NCI-H1417 (cell line): Measurements from ENCODE around the gene SNCG.

Source experiments
- DNase-seq, 3 experiments: peaks; one replicate each; lab custom pipeline; 2025; lab: John Stamatoyannopoulos, UW

The SNCG gene

DNA sequence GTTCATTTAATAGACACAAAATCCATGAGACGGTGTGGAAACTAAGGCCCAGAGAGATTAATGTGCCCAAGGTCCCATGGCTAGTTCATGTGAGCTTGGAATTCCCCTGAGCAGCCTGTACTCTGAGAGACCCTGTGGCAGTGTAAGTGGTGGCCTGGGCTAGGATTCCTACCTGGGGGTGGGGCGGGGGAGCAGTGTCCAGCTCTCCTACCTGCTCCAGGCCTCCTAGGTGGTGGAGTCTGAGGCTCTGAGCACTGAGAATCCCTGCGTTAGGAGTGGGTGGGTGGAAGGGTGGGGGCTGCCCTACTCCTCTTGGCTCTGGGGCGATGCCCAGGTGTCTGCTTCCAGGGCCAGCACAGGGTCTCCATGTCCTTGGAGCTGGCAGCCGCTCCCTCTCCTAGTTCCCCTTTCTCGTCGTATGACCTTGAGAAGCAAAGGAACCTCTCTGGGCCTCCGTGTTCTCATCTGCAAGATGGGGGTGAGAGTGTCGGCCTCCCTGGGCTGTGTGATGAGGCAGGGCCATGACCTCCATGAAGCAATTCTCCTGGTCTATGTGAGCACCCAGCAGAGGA lies 2.5 kb downstream of the SNCG start:
- DNase-seq: no peak

DNA sequence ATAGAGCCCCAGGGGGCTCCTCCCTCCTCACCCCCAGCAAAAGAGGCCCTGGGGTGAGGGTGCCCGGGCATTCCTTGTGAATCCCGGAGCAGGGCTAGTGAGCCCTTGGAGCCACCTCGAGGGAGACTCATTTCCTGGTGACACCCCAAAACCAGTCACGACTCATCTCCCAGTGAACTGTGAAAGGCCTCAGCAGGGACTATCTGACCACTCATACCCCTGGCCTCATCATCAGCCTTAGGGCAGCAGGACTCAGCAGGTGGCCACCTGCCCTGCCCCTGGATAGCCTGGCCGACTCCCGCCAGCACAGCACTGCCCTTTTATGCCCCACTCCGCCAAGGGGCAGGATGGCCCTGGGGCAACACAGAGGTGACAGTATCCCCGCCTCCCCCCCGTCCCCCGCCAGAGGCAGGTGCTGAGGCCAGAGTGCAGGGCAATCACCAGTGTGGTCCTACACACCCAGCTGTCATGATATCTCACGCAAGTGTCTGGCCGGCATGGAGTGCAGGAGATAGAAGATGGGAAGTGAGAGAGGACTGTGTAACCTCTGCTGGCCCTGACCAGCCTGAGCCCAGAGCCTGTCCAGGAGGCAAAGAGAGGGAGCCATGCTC lies 3.2 kb downstream of the SNCG start:
- no peak for DNase-seq

DNA sequence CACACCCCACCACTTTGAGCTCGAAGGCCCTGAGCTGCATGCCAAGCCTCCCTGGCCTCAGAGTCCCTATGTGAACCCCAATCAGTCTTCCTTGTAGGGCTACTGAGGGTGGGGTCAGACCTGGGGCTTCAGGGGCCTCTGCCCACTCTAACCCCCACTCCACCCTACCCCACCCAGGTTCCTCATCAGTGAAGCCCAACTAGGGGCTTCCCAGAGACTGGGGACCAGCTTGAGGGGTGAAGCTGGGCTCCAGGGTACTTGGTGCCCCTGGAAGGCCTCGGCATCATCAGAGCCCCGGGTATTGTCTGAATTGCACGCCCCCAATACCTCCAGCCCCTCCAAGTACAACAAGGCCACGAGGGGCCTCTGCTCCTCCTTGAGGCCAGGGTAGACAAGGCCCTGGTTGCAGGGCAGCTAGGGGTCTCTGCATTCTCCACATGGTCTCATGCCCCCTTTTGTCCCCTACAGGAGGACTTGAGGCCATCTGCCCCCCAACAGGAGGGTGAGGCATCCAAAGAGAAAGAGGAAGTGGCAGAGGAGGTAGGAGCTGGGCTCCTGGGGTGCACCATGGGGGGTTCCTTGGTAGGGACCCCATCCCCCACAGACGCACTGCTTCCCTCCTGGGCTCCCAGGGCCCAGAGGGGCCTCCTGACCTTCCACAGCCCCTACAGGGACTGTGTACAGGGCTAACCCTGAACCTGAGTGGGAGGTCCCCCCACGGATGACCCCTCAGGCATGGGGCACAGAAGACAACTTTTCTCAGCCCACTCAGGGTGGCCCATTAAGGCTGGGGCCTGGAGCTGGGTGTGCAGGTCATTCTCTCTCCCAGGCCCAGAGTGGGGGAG lies 4.0 kb downstream of the SNCG start:
- no peak for DNase-seq

DNA sequence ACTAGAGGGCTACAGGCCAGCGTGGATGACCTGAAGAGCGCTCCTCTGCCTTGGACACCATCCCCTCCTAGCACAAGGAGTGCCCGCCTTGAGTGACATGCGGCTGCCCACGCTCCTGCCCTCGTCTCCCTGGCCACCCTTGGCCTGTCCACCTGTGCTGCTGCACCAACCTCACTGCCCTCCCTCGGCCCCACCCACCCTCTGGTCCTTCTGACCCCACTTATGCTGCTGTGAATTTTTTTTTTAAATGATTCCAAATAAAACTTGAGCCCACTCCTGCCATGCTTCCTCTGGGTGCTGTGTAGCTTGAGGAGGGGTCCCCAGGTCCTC lies 4.5 kb downstream of the SNCG start:
- DNase-seq: no peak

DNA sequence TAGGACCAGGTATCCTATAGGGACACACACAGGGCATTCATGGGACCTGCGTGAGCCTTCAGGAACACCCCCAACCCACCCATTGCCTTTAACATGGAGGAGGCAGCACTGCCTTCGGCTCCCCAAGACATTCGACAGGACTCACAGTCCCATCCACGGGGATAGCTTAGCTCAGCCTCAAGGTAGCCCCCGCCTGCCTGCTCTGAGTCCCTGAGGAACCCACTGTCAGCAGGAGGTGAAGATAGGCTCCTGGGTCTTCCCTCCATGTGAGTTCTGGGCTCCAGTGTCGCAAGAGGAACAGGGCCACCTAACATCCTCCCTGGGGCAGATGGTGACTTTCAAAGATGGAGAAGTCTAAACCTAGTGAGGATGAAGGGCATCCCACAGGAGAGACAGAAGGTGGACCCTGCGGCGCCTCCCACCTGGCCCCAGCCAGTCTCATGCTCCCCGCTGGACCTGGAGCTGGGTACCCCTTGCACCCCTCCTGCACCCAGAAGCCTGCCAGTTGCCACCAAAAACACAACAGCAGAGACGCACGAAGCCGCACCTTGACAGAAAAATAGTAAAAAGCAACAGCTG lies 5.0 kb downstream of the SNCG start:
- no peak for DNase-seq

DNA sequence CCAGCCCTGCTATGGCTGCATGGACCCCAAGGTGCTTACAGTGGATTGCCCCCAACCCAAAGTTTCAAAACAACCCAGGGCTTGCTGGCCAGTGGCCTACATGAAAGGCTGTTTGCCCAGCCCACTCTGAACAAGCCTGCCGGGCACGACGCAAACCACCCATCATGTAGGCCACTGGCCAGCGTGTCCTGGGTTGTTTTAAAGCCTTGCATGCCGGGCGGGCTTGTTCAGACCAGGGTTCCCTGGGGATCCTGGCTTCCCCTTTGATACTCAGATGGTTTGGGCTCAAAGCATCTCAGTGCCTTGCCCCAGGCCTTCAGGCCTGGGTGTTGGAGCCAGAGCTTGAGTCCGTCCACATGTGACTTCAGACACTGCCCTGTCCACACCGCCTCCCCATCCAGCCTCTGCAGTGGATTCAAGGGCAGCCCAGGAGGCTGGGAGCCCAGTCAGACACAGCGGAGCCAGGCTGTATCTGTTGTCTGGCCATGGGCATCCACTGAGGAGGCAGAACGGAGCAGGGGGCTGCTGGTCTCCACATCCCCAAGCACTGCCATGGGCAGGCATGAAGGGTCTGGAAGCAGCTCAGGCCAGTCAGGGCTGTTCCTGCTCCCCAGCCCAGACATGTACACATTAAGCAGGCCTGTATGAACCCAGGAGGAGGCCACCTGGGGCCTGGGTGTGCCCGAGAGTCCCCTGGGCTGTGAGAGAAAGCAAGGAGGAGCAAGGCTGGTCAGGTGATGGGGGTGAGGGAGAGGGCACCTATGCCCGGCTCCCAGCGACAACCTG lies 5.9 kb downstream of the SNCG start:
- DNase-seq: no peak

DNA sequence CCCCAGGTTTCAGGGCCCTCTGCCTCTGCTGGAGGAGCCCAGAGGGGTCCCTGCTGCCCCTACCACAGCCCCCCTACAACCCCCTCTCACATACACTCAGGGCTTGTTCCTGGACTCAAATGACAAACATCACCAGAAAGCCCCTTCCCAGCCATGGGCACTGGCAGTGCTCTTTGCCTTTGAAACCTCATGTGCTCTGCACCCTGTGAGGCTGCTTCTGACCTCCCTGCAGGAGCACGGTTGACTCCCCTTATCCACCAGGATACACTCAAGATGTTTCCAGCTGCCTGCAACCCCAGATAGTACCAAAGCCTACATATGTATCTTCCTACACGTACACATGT lies 6.4 kb downstream of the SNCG start:
- DNase-seq: no peak

DNA sequence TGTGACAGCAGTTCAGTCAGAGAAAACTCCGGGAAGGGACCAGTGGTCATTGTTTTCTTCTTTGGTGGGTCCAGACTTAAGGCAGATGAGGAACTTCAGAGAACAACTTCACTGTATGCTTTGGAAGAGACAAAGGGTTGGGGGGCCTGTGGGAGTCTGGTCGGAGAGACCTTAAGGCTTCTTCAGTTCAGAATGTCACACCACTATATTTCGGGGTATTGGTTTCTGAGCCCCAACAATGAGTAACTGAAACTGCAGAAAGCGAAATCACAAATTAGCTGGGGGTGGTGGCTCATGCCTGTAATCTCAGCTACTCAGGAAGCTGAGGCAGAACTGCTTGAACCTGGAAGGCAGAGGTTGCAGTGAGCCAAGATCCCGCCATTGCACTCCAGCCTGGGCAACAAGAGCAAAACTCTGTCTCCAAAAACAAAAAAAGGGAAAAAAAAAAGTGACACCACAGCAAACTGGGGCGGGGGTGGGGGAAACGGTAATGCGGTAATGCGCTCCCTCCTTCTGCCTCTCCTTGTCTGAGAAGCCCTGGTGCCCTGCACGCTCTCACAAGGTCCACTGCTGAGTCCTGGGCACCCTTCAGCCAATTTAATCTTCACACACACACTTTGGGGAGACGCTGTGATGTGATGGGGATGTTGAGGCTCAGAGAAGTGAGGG lies 7.7 kb downstream of the SNCG start:
- DNase-seq: no peak

DNA sequence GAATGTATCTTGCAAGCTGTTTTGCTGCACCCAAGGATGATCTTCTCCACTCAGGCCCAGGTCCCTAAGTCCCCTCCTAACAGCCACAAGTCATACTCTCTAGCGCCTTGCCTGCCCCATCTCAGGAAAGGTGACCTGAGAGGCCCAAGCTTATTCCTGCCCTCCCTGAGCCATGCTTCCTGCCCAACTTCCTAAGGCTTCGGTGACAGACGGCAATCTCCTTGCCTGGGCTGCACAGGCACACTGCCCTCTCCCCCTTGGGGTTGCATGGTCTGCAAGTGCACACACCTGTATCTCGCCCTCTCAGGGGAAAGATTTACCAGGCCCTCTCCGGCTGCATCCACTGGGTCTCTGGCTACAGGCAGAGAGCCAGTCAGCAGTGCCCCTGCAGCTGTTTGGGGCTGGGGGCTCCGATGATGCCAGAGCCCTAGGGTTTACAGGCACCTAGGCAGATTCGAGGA lies 9.1 kb downstream of the SNCG start:
- DNase-seq: no peak

DNA sequence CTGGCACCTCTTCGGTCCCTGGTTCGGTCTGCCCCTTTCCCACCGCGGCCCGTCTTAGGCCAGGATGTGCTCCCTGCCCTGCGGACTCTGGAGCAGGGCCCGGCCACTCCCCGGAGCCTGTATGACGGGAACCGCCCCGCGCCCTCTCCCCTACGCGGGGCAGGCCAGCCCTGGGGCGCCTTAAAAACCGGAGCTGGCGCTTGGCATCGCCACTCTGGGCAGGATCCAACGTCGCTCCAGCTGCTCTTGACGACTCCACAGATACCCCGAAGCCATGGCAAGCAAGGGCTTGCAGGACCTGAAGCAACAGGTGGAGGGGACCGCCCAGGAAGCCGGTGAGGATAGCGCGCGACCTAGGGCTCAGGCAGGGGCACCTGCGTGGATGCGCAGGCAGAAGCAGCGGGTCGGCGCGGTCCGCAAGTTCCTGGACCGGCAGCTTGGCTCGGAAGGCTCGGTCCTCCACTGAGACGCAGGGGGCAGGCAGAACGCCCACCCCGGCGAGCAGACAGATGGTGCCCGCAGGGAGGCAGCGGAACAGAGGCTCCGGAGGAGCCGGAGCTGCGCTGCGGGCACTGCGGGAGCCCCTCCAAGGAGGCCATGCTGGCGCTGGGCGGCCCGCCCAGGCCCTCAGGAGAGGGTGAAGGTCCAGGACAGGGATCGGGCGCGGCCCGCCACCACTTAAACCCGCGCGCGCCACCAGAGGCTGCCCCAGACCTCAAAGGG lies 10.0 kb downstream of the SNCG start, which contains the start of gene ADIRF:
ADIRF (plus strand) TSS at position 212 of the 723 bp plus-strand sequence; CDS start at position 275, 63 bp downstream.
- DNase-seq: peak in 2 of 3 experiments; percentile 51 to 64

DNA sequence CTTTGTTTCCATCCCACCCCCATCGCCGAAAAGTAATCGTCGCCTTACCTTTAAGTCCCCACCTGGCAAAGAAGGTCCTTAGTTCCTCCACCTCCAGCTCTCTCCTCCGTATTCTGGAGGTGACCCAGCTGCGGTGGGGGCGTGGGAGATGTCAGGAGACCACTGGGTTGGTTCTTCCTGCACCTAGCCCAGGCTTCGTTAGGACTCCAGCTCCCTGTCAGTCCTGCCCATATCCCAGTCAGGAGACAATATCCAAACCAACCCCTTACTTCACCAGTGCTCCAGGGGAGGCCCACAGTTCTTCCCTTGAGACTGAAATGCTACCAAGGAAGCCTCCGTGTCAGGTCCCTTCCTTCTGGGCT lies 10.6 kb downstream of the SNCG start:
- DNase-seq: peak in 1 of 3 experiments; percentile 8

DNA sequence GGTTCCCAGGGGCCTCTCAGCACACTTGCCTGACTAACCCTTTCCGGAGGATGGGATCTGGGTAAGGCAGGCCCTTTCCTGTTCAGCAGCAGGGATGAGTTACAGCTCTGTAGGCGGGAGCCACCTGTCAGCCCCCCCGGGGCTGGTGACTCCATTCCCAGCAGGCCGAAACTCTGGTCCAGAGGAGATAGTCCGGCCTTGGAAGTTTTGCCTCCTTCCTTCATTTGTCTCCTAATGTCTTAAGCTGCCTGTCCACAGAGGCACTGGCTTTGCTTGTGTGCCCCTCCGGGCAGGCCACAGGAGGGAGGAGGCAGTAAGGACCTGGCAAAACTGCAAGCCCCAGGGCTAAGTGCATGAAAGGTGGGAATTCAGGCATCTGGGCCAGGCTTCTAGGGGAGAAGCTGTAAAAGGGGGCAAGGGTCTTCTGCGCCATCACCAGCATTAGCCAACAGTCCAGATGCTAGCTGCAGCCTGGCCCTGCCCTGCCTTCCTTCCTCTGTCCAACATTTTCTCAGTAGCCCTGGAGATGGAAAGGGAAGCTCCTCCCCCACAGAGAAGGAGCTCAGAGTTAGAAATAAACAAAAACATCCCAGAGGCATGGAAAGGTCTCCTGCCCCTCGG lies 11.1 kb downstream of the SNCG start:
- DNase-seq: no peak

DNA sequence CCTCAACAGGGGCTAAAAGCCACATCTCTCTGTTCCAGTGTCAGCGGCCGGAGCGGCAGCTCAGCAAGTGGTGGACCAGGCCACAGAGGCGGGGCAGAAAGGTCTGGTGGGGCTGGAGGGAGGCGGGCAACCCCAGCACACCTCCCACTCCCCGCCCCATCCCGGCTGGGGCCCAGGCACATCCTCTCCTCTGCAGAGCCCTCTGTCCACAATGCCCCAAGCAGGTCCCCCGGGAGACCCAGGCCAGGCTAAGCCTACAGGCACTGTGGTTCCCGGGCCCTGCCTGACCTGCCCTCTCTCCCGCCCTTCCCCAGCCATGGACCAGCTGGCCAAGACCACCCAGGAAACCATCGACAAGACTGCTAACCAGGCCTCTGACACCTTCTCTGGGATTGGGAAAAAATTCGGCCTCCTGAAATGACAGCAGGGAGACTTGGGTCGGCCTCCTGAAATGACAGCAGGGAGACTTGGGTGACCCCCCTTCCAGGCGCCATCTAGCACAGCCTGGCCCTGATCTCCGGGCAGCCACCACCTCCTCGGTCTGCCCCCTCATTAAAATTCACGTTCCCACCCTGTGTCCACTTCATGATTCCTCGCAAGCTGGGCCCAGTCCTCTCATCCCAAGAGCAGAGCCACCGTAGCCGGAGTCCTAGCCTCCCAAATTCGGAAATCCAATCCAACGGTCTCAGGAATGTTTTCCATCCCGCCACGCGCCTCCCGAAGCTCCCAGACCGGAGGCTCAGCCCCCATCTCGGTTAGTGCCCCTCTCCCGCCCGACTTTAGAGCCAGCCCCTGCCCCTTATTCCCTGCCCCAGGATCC lies 12.0 kb downstream of the SNCG start:
- DNase-seq: peak in 1 of 3 experiments; percentile 3

DNA sequence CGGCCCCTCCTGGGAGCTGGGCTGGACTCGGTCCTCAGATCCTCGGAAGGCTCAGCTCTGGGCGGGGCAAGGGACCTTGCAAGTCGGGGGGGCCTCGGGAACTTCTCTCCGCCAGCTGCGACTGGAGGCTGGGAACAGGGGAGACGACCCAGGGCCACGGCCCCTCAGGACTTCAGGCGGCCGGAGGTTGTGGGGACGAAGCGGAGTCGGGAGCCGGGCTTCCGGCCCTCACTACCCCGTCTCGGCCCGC lies 12.5 kb downstream of the SNCG start:
- DNase-seq: no peak

DNA sequence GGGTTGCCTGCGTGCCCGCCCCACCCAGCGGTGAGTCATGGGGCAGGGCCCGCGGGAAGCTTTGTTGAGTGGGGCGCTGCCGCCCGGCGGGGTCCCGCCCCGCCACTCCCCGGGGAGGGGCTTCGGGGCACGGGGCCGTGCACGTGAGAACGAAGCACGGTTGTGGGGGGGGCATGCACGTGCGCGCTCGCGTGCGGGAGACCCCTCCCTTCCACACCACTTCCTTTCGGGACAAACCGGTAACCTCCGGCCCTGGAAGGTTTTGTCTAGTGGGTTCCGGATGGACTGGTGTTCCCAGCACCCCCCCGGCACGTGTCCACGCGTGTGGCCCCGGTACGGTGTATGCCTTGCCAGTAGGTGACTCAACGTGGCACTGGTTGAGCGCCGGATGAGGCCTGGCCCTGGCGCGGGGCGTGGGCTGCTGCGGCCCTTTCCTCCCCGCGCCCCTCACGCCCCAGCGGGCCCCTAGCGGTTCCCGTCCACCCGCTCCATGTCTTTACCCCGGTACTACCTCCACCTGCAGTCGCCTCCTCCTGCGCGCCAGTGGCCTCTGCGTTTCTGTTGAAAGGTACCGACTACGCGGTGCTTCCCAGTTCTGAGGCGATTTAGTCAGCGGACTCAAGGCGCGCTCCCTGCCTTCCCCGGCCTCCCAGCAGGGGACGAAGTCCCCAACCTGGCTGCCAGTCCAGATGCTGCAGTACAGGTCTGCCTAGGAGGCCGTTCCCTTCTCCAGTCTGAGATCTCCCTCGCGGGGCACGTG lies 13.0 kb downstream of the SNCG start:
- peak; percentile 19 to 76 (median 71) for DNase-seq

DNA sequence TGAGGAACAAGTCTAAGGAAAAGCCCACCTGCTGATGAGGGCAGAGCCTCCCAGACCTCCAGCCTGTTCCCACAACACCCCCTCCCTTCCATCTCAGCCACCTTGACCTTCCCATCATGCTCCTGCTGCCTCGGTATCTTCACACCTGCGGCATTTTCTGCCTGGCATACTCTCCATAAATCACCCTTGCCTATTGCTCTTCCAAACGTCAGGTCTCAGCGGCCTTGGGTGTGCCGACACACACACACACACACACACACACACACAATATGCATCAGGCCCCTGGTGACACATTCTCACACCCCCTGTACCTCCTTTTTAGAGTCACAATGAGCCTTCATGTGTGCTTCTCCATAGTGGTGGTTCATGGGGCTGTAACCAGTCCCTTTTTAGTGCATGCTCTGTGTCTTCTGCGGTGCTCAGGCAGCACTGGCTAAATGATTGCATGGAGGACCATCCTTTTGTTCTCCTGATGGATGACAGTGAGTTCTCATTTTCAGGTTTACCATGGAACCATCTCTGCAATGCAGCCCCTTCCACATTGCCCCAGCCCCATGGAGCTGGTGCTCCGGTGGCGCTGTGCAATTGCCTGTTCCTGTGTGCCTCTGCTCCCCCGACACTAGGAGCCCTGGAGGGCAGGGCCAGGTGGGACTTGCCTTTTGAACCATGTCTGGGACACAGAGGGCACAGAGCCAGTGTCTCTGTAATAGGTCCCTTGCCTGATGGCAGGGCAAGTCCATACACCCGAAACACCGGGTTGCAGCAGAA lies 14.4 kb downstream of the SNCG start:
- no peak for DNase-seq

DNA sequence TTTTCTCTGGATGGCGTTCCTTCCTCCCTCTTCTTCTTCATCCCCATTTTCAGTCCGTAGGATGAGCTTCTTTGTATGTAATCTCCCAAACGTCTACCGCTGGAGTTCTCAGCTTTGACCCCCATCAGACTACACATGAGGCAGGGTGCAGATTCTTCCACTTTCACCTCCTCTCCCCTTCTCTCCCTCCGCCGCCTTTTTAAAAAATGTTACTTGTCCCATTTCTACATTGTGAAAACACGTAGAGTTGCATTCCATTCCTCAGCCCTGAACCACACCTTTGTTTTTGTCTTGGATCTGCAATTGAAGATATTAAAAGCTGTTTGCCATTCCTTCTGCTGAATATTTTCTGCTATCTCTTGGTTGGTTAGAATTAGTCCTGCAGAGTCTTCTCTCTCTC lies 16.1 kb downstream of the SNCG start:
- DNase-seq: no peak

DNA sequence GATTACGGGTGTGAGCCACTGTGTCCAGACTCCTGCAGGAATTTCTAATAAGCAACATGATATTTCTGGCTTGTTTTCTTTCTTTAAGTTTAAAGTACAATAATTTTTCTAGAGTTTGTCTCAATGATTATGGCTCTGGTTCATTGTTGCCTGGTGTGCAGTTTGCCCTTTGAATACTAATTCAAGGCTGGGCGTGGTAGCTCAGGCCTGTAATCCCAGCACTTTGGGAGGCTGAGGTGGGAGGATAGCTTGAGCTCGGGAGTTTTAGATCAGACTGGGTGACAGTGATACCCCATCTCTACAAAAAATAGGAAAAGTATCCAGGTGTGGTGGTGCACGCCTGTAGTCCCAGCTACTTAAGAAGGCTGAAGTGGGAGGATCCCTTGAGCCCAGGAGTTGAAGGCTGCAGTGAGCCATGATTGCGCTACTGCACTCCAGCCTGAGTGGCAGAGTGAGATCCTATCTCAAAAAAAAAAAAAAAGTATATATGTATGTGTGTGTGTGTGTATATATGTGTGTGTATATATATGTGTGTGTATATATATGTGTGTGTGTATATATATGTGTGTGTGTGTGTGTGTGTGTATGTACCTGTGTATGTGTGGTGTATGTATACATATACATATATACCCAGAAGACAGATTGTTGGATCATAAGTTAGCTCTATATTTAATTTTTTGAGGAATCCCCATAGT lies 18.1 kb downstream of the SNCG start:
- DNase-seq: no peak
